SK-N-MC (cell line): ENCODE results near the gene SDF4.

ENCODE experiments used
- EZH2 ChIP-seq: fragments of 200-600 bp; sonication (generic); IDR thresholded peaks from one replicate; pipeline ENCODE4 v1.6.1; 2017; ENCODE audit warnings: antibody characterized with exemption
- FOXP2 ChIP-seq: optimal IDR thresholded peaks from 2 replicates; pipeline ENCODE3; 2011; ENCODE audit warnings: mild to moderate bottlenecking, moderate library complexity; ENCODE audit not compliant: insufficient read depth; ENCODE audit errors: extremely low read length, control extremely low read depth
- POLR2AphosphoS5 ChIP-seq: IDR thresholded peaks from 2 replicates; pipeline ENCODE4 v1.6.1; 2012; ENCODE audit warnings: mild to moderate bottlenecking, low read depth, low read length, borderline replicate concordance

DNA sequence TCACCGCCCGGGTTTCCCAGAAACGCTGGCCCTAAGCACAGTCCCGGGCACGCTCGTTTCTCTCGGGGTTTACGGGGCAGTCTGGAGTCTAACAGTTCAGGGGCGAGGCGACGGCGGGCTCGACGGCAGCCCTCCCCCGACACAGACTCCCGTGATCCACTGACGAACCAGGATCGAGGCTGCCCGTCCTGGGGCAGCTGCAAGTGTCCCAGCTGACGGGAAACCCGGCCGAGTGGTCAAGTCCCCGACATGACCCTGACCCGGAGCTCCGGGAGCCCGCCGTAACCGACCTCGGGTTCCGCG is 41.4 kb upstream of the SDF4 start:
- TF ChIP-seq EZH2 (no peak), POLR2AphosphoS5 (no peak), FOXP2 (no peak)
